B cell (primary cell): ENCODE data around the gene PPP1R7. TPM values are rescaled to one million over a fixed set of nuclear protein-coding genes. Genes with fewer than 3 reads are reported as not detected.

Source experiments
- ATAC-seq: fragments of 200-7000 bp; cut with Tn5 transposase; one replicate; pipeline ENCODE4 v1.10.0; 2021; ENCODE audit warnings: low read depth, mild to moderate bottlenecking, moderate number of reproducible peaks, moderate library complexity
- CTCF ChIA-PET: fragments of 350-600 bp; sonication (Branson Sonifier 250); formaldehyde crosslinking; loops from one replicate; lab custom pipeline; 2021; ENCODE audit warnings: antibody characterized with exemption, inconsistent platforms; lab: Charles Lee
- POLR2A ChIA-PET: fragments of 350-600 bp; sonication (Branson Sonifier 250); formaldehyde crosslinking; loops from one replicate; lab custom pipeline; 2021; ENCODE audit warnings: antibody characterized with exemption; lab: Charles Lee
- DNase-seq: peaks from one replicate; pipeline ENCODE4 v3.0.0; 2013
- H2AFZ ChIP-seq: 2 replicates; pipeline ENCODE4 v1.6.1; 2012; ENCODE audit warnings: mild to moderate bottlenecking, low read depth, low read length; ENCODE audit not compliant: insufficient read depth, poor library complexity, severe bottlenecking
- H3K27ac ChIP-seq, 2 donors: 1 replicate in 1 of 2; 2 replicates in 1 of 2; pipeline ENCODE4 v1.5.1; 2012 to 2013; ENCODE audit warnings: low read length in 2 of 2, mild to moderate bottlenecking in 2 of 2, moderate library complexity in 1 of 2
- H3K27me3 ChIP-seq, 4 experiments: fragments of 200-600 bp in 1 of 4; sonication (generic) in 1 of 4; replicated peaks in 1 of 4; 1 replicate in 2 of 4; 2 replicates in 2 of 4; pipeline versions ENCODE4 v1.6.1 to v1.7.0; 2013 to 2016; ENCODE audit warnings: low read length in 3 of 4, mild to moderate bottlenecking in 2 of 4, mixed read lengths in 1 of 4, moderate library complexity in 1 of 4; ENCODE audit not compliant: insufficient read depth in 4 of 4, control insufficient read depth in 3 of 4; ENCODE audit errors: control extremely low read depth in 1 of 4
- H3K36me3 ChIP-seq, 2 experiments: replicated peaks in 1 of 2; 1 replicate in 1 of 2; 2 replicates in 1 of 2; pipeline versions ENCODE4 v1.6.1 to v1.7.1; 2013; ENCODE audit warnings: low read length in 1 of 2; ENCODE audit not compliant: insufficient read depth in 2 of 2, control insufficient read depth in 1 of 2; ENCODE audit errors: control extremely low read depth in 1 of 2, extremely low read depth in 1 of 2
- H3K4me1 ChIP-seq, 2 donors: fragments of 200-600 bp in 1 of 2; sonication (generic) in 1 of 2; 1 replicate in 1 of 2; 2 replicates in 1 of 2; pipeline versions ENCODE4 v1.5.1 to v1.6.1; 2013 to 2017; ENCODE audit warnings: low read length in 2 of 2; ENCODE audit not compliant: control insufficient read depth in 2 of 2, insufficient read depth in 2 of 2
- H3K4me2 ChIP-seq: replicated peaks from 2 replicates; pipeline ENCODE3; 2012; ENCODE audit warnings: mild to moderate bottlenecking, low read depth, low read length; ENCODE audit not compliant: poor library complexity, severe bottlenecking
- H3K4me3 ChIP-seq, 5 experiments: fragments of 200-600 bp in 1 of 5; sonication (generic) in 1 of 5; 1 replicate in 3 of 5; 2 replicates in 2 of 5; pipeline versions ENCODE4 v1.5.1 to v1.7.0; 2011 to 2016; ENCODE audit warnings: low read length in 4 of 5, mild to moderate bottlenecking in 4 of 5, low read depth in 2 of 5, control low read depth in 1 of 5, moderate library complexity in 1 of 5; ENCODE audit not compliant: insufficient read depth in 1 of 5; ENCODE audit errors: control extremely low read depth in 1 of 5, extremely low read depth in 1 of 5
- H3K79me2 ChIP-seq: fragments of 200-600 bp; sonication (generic); one replicate; pipeline ENCODE4 v1.6.0; 2016; ENCODE audit warnings: low read length; ENCODE audit not compliant: control insufficient read depth, insufficient read depth
- H3K9ac ChIP-seq: fragments of 200-600 bp; sonication (generic); 2 replicates; pipeline ENCODE4 v1.6.1; 2017; ENCODE audit warnings: mild to moderate bottlenecking, low read length, moderate library complexity
- H3K9me3 ChIP-seq, 3 donors: one replicate each; pipeline versions ENCODE4 v1.6.1 to v1.7.1; 2013; ENCODE audit warnings: low read length in 2 of 3; ENCODE audit not compliant: control insufficient read depth in 2 of 3, insufficient read depth in 1 of 3; ENCODE audit errors: control extremely low read depth in 1 of 3
- H4K20me1 ChIP-seq: 2 replicates; pipeline ENCODE4 v1.6.0; 2012; ENCODE audit warnings: mild to moderate bottlenecking, low read length; ENCODE audit not compliant: insufficient read depth, control insufficient read depth, poor library complexity, severe bottlenecking
- H3K27ac Mint-ChIP-seq: one replicate; pipeline ENCODE4 v1.8.0; 2021; ENCODE audit warnings: mixed read lengths
- H3K27me3 Mint-ChIP-seq: one replicate; pipeline ENCODE4 v1.8.0; 2021; ENCODE audit warnings: mixed read lengths
- H3K4me1 Mint-ChIP-seq: one replicate; pipeline ENCODE4 v1.8.0; 2021; ENCODE audit warnings: mixed read lengths
- H3K4me3 Mint-ChIP-seq: one replicate; pipeline ENCODE4 v1.8.0; 2021; ENCODE audit warnings: mixed read lengths
- H3K9me3 Mint-ChIP-seq: one replicate; pipeline ENCODE4 v1.8.0; 2022; ENCODE audit warnings: mixed read lengths; ENCODE audit not compliant: insufficient read depth
- CTCF ChIP-seq: fragments of 200-600 bp; IDR thresholded peaks from one replicate; pipeline ENCODE4 v1.8.0; 2022; ENCODE audit warnings: antibody characterized with exemption, mild to moderate bottlenecking
- EZH2 ChIP-seq: IDR thresholded peaks from 2 replicates; pipeline ENCODE4 v1.6.1; 2012; ENCODE audit warnings: borderline replicate concordance, low read depth, mild to moderate bottlenecking, moderate library complexity, low read length; ENCODE audit not compliant: insufficient read depth, poor library complexity, severe bottlenecking
- WGBS: methylation state at CpG from one replicate; pipeline ENCODE4 v1.1.5; 2013; ENCODE audit warnings: missing lambda C conversion rate; ENCODE audit not compliant: insufficient coverage; 5-methylcytosine and 5-hydroxymethylcytosine counted together
- intact Hi-C: fragments of 100-400 bp; cut with micrococcal nuclease; formaldehyde crosslinking; loops from one replicate; pipeline ENCODE4 v1.10.0; 2022
- polyA plus RNA-seq: library from polyadenylated mRNA; depleted of rRNA; stranded (reverse); fragments of >200 nt; gene quantifications from 2 replicates; pipeline ENCODE4 v1.2.3, GENCODE V29; 2012
- total RNA-seq, 2 donors: library from RNA; stranded (reverse); fragments of 120-200 nt in 1 of 2; gene quantifications; 1 replicate in 1 of 2; 2 replicates in 1 of 2; pipeline versions ENCODE4 v1.2.3 to v1.2.4, GENCODE V29; 2013 to 2022

The PPP1R7 gene
- total and polyA plus RNA-seq, 2 donors (not counting 1 experiment from before 2014, with no cell fraction given) = 37.7 to 50.9 TPM

GRCh38 chr2:241163601-241164118, 13.4 kb downstream of the PPP1R7 start:
- Mint-ChIP-seq H3K4me1 (no peaks in the 10 kb centered on the region), H3K4me3 (no peak overlapping the region), H3K27ac (no peak overlapping the region), H3K9me3 (no peaks in the 10 kb centered on the region), H3K27me3 (no peaks in the 10 kb centered on the region)
- ChIA-PET POLR2A (no interaction called here), CTCF (interaction anchor here (0.7 kb wide), 1 partner anchor 173 kb away, joined by 3 read pairs; no protein-coding TSS in a partner anchor)
- DNase-seq = no peak
- Histone ChIP-seq H3K9me3 (no peaks in the 10 kb centered on the region), H3K9ac (no peak overlapping the region), H3K27me3 (no peaks in the 10 kb centered on the region), H4K20me1 (no peaks in the 10 kb centered on the region), H3K4me1 (no peaks in the 10 kb centered on the region), H2AFZ (no peak overlapping the region), H3K36me3 (peaks cover 0 to 74% of the 10 kb centered on the region in 2 experiments), H3K27ac (no peak overlapping the region), H3K4me2 (no peak overlapping the region), H3K4me3 (no peak overlapping the region), H3K79me2 (peaks cover 7% of the 10 kb centered on the region)
- WGBS = 79% methylated on average over 3 of the region's 3 CpGs
- intact Hi-C loops = no loop called here
- ATAC-seq = no peak
- TF ChIP-seq CTCF = no peak
- no peak for TF ChIP-seq EZH2

GRCh38 chr2:241168366-241168765, 18.1 kb downstream of the PPP1R7 start:
- Histone ChIP-seq H3K9me3 (peaks cover 1 to 14% (median 13%) of the 10 kb centered on the region in 3 donors), H4K20me1 (no peaks in the 10 kb centered on the region), H3K79me2 (peaks cover 7% of the 10 kb centered on the region), H3K4me1 (no peaks in the 10 kb centered on the region), H3K27me3 (no peaks in the 10 kb centered on the region), H2AFZ (no peak overlapping the region), H3K9ac (no peak overlapping the region), H3K36me3 (peaks cover 6 to 69% of the 10 kb centered on the region in 2 experiments), H3K4me3 (no peak overlapping the region), H3K4me2 (no peak overlapping the region), H3K27ac (no peak overlapping the region)
- Mint-ChIP-seq H3K4me1 (no peaks in the 10 kb centered on the region), H3K27me3 (no peaks in the 10 kb centered on the region), H3K27ac (no peak overlapping the region), H3K4me3 (no peak overlapping the region), H3K9me3 (peaks cover 8% of the 10 kb centered on the region)
- DNase-seq (no peak), ATAC-seq (no peak)
- CTCF ChIA-PET = no interaction called here
- WGBS = 99% methylated on average over 15 of the region's 15 CpGs
- POLR2A ChIA-PET = no interaction called here
- TF ChIP-seq CTCF (no peak), EZH2 (no peak)
- intact Hi-C loops = no loop called here
